Activated T-cell treated with anti-CD3 and anti-CD28 coated beads for 4 hours (primary cell): Measurements from ENCODE around the gene OR2Y1.
"Not testable (repeated sequence)": the region's sequence is repeated elsewhere in the genome, so short reads cannot be mapped to it uniquely, and the experiment has no call there.

Source experiments
- DNase-seq: peaks from one replicate; pipeline ENCODE4 v3.0.0-alpha.2; 2020

OR2Y1 gene, protein sequence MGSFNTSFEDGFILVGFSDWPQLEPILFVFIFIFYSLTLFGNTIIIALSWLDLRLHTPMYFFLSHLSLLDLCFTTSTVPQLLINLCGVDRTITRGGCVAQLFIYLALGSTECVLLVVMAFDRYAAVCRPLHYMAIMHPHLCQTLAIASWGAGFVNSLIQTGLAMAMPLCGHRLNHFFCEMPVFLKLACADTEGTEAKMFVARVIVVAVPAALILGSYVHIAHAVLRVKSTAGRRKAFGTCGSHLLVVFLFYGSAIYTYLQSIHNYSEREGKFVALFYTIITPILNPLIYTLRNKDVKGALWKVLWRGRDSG

DNA sequence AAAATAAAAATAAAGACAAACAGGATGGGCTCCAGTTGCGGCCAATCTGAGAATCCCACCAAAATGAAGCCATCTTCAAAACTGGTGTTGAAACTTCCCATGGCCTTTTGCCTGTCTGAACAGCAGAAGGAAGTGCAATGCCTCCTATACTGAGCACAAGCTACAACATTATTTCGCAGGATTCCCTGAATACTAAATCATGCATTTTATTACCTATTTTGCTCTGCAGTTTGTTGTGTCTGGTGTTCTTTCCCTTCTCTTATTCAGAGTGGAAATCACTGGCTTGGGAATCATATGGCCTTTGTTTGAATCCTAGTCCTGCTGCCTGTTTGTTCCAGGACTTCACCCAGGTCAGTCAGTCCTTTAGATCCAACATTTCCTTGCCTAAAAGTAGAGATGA is at the start of gene OR2Y1:
Gene OR2Y1 (minus strand): TSS at position 101 of the 400 bp plus-strand sequence. CDS start 0 bp downstream, at position 101.
- DNase-seq, result no peak

DNA sequence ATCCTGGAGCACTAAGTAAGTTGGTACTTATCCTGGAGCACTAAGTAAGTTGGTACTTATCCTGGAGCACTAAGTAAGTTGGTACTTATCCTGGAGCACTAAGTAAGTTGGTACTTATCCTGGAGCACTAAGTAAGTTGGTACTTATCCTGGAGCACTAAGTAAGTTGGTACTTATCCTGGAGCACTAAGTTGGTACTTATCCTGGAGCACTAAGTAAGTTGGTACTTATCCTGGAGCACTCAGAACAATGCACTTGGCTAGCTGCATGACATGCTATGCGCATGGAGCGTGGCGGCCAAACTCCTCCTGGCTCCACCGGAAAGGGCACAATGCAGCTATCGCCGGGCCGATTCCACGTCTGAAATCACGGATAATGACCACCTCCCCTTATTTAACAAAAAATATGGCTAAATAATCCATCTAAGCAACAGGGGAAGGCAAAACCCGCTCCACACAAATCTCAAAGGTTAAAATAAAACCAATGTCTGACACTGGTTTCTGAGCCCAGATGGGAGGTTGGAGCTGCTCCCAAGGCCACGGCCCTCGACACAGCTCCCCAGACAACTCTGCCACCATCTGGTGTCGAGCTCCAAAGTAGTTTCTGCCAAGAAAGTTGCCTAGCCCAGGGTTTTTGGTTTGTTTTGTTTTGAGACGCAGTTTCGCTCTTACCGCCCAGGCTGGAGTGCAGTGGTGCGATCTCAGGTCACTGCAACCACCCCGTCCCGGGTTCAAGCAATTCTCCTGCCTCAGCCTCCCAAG is 49.0 kb upstream of the OR2Y1 start:
- DNase-seq, result not testable (repeated sequence)

GRCh38 chr5:180787711-180788431 is 48.0 kb upstream of the OR2Y1 start:
- DNase-seq, result no peak

DNA sequence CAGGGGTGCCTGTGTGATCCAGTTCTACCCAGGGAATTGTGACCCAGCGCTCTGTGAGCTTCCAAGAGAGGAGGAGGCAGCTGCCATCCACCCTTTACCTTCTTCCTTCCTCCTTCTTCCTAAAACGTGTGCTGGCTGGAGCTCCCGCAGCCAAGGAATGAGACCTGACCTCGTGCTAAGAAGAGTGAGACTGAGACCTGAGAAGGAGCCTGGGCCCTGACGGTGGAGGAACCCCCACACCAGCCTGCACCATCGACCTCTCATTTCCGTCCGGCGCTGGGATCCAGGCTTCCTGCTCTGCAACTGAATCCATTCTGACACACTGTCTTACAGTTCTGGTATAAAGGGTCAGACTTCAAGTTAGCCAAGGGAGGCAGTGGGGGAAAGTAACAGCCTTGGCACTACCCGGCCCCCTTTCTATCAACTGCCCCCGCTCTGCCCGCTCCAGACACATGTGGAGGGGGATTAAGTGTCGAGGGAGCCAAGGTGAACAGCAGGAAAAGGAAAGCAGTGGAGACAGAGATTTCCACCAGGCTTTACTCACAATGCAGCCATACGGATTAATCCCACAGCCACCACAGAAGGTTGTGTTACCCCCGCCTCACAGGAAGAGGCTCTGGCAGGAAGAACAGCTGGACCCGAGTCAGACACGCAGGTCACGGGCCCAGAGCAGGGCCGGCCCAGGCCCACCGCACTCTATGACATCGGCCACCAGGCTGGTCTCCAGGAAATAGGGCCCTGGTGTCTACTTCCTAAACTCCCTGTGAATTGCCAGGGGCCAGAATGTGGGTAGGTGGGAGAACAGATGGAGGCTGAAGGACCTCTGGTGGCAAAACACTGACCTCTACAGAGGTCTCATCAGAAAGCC is 46.9 kb upstream of the OR2Y1 start:
- DNase-seq, result no peak

GRCh38 chr5:180785794-180786221 is 46.0 kb upstream of the OR2Y1 start:
- no peak for DNase-seq

DNA sequence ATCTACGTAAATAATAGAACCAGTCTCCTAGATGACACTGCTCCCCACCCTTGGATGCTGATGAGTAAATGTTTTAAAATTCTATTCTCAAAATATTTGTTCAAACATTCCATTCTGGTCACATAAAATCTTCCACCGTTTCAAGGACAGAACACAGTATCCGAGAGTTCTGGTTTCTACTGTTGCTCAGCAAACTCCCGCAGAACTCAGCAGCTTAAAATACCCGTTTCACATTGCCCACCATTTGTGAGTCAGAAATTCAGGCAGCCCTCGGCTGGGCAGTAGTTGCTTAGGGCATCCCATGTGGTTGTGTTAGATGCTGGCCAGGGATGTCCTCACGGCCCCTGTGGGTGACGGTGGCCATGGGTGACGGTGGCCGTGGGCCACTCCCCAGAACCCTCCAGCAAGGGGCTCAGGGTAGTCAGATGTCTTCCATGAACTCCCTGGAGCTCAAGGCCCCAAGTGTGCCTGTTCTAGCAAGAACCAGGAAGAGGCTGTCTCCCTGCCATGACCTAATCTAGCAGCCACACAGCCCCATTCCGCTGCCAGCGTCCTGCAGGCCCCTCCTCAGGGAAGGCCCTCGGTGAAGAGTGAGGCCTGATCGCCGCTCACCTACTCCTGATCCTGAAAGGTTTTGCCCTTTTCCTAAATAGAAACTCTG is 45.4 kb upstream of the OR2Y1 start:
- no peak for DNase-seq

DNA sequence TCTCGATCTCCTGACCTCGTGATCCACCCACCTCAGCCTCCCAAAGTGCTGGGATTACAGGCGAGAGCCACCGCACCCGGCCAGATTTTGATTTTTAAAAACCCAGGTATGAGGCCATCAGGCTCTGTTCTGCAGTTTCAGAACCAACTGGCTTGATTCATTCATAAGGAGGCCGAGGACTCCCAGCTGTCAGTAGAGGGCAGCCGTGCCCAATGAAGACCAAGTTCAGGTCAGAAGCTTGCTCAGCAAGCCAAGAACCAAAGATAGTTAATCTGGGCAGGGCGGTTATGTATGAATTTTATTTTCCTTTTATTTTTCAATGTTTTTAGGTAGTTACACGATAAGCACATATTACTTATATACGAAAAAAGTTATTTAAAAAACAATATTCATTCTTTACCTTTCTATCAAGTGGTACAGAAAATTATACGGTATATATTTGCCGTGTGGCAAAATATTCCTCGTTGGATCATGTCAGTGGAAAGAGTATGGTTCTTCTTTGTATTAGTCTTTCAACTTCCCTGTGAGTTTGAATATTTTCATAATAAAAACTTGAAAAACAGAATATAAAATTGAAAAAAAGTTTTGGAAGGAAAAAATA is 44.7 kb upstream of the OR2Y1 start:
- DNase-seq, result peak; percentile 62

- no peak for DNase-seq
Measured at GRCh38 chr5:180783340-180784052, 43.6 kb upstream of the OR2Y1 start.

GRCh38 chr5:180782748-180783147 is 42.9 kb upstream of the OR2Y1 start:
- no peak for DNase-seq

- not testable (repeated sequence) for DNase-seq
Measured at GRCh38 chr5:180781900-180782326, 42.1 kb upstream of the OR2Y1 start.

GRCh38 chr5:180779985-180780610 is 40.2 kb upstream of the OR2Y1 start:
- no peak for DNase-seq

- DNase-seq, result no peak
Measured at GRCh38 chr5:180777475-180777874, 37.6 kb upstream of the OR2Y1 start.

- no peak for DNase-seq
Measured at GRCh38 chr5:180776376-180776775, 36.5 kb upstream of the OR2Y1 start.

GRCh38 chr5:180775624-180776023 is 35.8 kb upstream of the OR2Y1 start:
- DNase-seq, result no peak

GRCh38 chr5:180771839-180772238 is 32.0 kb upstream of the OR2Y1 start:
- no peak for DNase-seq

- DNase-seq, result no peak
Measured at GRCh38 chr5:180769821-180770220, 30.0 kb upstream of the OR2Y1 start.

GRCh38 chr5:180755601-180756000 is 15.7 kb upstream of the OR2Y1 start:
- DNase-seq, result no peak

- no peak for DNase-seq
Measured at GRCh38 chr5:180744253-180744652, 4.4 kb upstream of the OR2Y1 start.

DNA sequence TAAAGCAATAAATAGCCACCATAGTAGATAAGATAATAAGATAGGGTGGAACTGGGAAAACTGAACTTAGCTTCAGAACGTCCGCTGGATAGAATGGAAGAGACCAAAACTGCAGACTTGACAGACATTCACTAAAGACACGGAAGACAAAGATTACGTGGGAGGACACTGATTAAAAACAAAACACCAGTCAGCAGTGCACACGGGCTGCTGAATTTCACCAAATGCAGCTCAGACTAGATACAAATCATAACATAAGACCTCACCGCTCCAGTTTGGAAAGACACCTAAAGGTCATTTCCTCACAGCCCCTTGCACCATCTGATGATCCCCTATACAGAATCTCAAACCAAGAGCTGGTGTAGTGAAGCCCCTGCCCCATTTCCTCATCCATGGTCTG is 2.9 kb upstream of the OR2Y1 start:
- no peak for DNase-seq

- not testable (repeated sequence) for DNase-seq
Measured at GRCh38 chr5:180740953-180741352, 1.1 kb upstream of the OR2Y1 start.
